ENCODE measurements around the gene RPS6KB2. TPM values are rescaled to one million over a fixed set of nuclear protein-coding genes. Genes with fewer than 3 reads are reported as not detected.

RPS6KB2 gene
- total and polyA plus RNA-seq, 2 donors (not counting 3 experiments of a cell fraction or from before 2014, with no cell fraction given), result 53.8 to 60.0 TPM

DNA sequence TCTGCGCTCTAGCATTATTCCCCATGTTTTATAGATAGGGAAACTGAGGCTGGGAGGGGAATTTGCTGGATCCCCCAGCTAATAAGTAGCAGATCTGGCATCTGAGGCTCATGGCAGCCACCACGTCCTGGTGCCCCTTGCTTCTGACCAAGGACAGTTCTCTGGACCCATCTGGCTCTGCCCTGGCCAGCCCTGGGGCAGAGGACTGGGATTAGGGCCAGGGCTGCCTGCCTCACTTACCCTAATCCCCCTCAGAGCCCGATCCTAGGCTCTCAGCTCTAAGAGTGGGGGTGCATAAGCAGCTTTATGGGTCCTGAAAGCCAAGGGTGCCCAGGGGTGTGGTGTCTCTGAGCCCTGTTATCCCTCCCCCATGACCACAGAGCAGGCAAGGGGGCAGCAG, 26.8 kb downstream of the RPS6KB2 start, which contains the start of gene CABP4:
Gene CABP4 (plus strand): TSS at position 301 of the 400 bp plus-strand sequence. CDS start 70 bp downstream, at position 371.
- FAIRE-seq (no peak), DNase-seq (ENCODE audit: low read depth, low spot score) (no peak)
- H2AFZ ChIP-seq (ENCODE audit: low read depth, low read length), result no peak within 1 kb of the TSS
- no peak within 1 kb of the TSS for H3K4me3 ChIP-seq (replicated peaks in 1 of 3; ENCODE audit: insufficient read depth in 1 of 3, low read depth in 1 of 3, low read length in 3 of 3)
- peaks cover 7% of the 10 kb centered on the region for H3K4me1 ChIP-seq (ENCODE audit: control insufficient read depth, extremely low read depth, insufficient read depth, low read length)
- no peaks in the 10 kb centered on the region for H3K9me1 ChIP-seq (replicated peaks; ENCODE audit: control insufficient read depth, extremely low read depth, insufficient read depth, low read length)
- TF ChIP-seq FOS (IDR thresholded peaks at IDR 0.05; ENCODE audit: borderline replicate concordance, insufficient read depth, low read length) (no peak), EZH2 (IDR thresholded peaks at IDR 0.05; ENCODE audit: borderline replicate concordance, low read depth, low read length, severe bottlenecking) (no peak), MYC (IDR thresholded peaks at IDR 0.05; ENCODE audit: low read depth, low read length) (no peak), JUN (IDR thresholded peaks at IDR 0.05; ENCODE audit: borderline replicate concordance, insufficient read depth, insufficient read length, low read depth) (no peak), POLR2A (IDR thresholded peaks at IDR 0.05; ENCODE audit: low read depth, low read length) (no peak), POLR2AphosphoS5 (IDR thresholded peaks at IDR 0.05; ENCODE audit: insufficient read depth, low read depth, low read length) (no peak), GATA2 (IDR thresholded peaks at IDR 0.05; ENCODE audit: insufficient read depth, insufficient read length, low read depth, low read length) (no peak), MAX (IDR thresholded peaks at IDR 0.05; ENCODE audit: insufficient read depth, insufficient read length) (no peak)
- TF ChIP-seq, protein P1, sequence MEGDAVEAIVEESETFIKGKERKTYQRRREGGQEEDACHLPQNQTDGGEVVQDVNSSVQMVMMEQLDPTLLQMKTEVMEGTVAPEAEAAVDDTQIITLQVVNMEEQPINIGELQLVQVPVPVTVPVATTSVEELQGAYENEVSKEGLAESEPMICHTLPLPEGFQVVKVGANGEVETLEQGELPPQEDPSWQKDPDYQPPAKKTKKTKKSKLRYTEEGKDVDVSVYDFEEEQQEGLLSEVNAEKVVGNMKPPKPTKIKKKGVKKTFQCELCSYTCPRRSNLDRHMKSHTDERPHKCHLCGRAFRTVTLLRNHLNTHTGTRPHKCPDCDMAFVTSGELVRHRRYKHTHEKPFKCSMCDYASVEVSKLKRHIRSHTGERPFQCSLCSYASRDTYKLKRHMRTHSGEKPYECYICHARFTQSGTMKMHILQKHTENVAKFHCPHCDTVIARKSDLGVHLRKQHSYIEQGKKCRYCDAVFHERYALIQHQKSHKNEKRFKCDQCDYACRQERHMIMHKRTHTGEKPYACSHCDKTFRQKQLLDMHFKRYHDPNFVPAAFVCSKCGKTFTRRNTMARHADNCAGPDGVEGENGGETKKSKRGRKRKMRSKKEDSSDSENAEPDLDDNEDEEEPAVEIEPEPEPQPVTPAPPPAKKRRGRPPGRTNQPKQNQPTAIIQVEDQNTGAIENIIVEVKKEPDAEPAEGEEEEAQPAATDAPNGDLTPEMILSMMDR (IDR thresholded peaks at IDR 0.05; ENCODE audit: extremely low read depth in 1 of 2, insufficient read depth in 1 of 2, low read depth in 1 of 2, low read length in 2 of 2), result no peak
- H3K4me2 ChIP-seq (ENCODE audit: insufficient read depth, low read length), result no peak within 1 kb of the TSS
- H3K27ac ChIP-seq (ENCODE audit: insufficient read depth, low read depth, low read length), result no peak within 1 kb of the TSS
- no TSS peak for BruUV-seq (replicated peaks)
- no peaks in the 10 kb centered on the region for H3K79me2 ChIP-seq (ENCODE audit: control insufficient read depth, insufficient read depth, low read length)
- H3K9me3 ChIP-seq (replicated peaks; ENCODE audit: control insufficient read depth, insufficient read depth, low read length), result no peaks in the 10 kb centered on the region
- intact Hi-C loops (cut with micrococcal nuclease) (no loop called here), dilution Hi-C loops (cut with MboI; ENCODE audit: extremely low pct_ligation_motif_present, low sequenced_read_pairs) (no loop called here)
- H3K9ac ChIP-seq (replicated peaks; ENCODE audit: extremely low read depth, insufficient read depth, low read length), result no peak within 1 kb of the TSS
- no peaks in the 10 kb centered on the region for H4K20me1 ChIP-seq (replicated peaks; ENCODE audit: control insufficient read depth, extremely low read depth, insufficient read depth, low read length)
- H3K36me3 ChIP-seq (ENCODE audit: control insufficient read depth in 2 of 2, extremely low read depth in 1 of 2, insufficient read depth in 2 of 2, low read length in 2 of 2), result no peaks in the 10 kb centered on the region
- CTCF ChIA-PET, result interaction anchor here (1.0 kb wide), 1 partner anchor 21 kb away, joined by 3 read pairs; no protein-coding TSS in a partner anchor
- no peaks in the 10 kb centered on the region for H3K27me3 ChIP-seq (ENCODE audit: control insufficient read depth in 2 of 2, insufficient read depth in 2 of 2, low read length in 2 of 2)
- POLR2A ChIA-PET, result no interaction called here

Measured in endothelial cell of umbilical vein (primary cell).